Stimulated activated CD4-positive, alpha-beta T cell treated with anti-CD3 and anti-CD28 coated beads, Interleukin-12 subunit alpha, Interleukin-12 subunit beta, amount 100 ng/mL, for 24 hours (primary cell): Measurements from ENCODE around the gene HLA-B.
"Not testable (repeated sequence)": the region's sequence is repeated elsewhere in the genome, so short reads cannot be mapped to it uniquely, and the experiment has no call there.

ENCODE experiments used
- DNase-seq, 2 experiments: peaks; one replicate each; pipeline ENCODE4 v3.0.0-alpha.2; 2020; ENCODE audit warnings: low read depth in 2 of 2

Gene HLA-B

DNA sequence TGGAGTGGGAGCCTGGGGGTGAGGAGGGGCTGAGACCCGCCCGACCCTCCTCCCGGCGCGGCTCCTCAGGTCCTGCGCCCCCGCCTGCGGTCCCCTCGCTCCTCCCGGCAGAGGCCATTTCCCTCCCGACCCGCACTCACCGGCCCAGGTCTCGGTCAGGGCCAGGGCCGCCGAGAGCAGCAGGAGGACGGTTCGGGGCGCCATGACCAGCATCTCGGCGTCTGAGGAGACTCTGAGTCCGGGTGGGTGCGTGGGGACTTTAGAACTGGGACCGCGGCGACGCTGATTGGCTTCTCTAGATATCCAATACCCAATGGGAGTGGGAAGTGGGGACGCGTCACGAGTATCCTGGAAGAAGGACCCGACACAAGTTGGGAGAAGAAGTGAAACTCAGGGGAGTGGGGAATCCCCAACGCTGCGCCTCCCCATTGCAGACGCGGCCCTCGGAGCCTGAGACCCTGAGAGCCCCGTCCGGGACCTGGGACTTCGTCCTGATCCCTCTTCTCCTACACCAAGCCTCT, at the start of gene HLA-B:
TSS of gene HLA-B (minus strand) at position 234 of the 521 bp plus-strand sequence. CDS start at position 213, 21 bp downstream.
- peak; percentile 50 to 66 for DNase-seq

DNA sequence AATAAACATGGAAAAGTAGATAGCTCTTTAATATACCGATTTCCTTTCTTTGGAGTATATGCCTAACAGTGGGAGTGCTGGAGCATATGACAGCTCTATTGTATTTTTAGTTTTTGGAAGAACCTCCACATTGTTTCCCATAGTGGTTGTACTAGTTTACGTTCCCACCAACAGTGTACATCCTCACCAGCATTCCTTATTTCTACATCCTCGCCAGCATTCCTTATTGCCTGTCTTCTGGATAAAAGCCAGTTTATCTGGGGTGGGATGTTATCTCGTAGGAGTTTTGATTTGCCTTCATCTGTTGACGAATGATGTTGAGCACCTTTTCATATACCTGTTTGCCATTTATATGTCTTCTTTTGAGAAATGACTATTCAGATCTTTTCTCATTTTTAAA, 49.0 kb upstream of the HLA-B start:
- no peak for DNase-seq

DNA sequence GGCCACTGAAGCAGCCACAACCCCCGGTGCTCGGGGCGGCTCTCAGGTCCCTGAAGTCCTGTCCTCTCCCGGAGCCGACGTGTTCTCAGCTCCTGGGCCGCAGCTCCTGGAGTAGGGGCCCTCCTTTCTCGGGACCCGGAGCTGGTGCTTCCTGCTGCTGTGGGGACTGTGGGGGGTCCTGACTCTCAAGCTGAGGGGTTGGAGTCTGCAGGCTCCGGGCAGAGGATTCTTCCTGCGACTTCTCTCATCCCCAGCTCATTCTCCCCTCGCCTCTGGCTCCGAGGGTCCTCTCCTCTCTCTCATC, 47.0 kb upstream of the HLA-B start:
- DNase-seq = not testable (repeated sequence)

GRCh38 chr6:31403283-31404060, 46.5 kb upstream of the HLA-B start, which contains the start of gene MICA:
Gene MICA (plus strand): TSS chr6:31403595. CDS start chr6:31403633, 38 bp downstream.
- peak; percentile 51 to 79 for DNase-seq

DNA sequence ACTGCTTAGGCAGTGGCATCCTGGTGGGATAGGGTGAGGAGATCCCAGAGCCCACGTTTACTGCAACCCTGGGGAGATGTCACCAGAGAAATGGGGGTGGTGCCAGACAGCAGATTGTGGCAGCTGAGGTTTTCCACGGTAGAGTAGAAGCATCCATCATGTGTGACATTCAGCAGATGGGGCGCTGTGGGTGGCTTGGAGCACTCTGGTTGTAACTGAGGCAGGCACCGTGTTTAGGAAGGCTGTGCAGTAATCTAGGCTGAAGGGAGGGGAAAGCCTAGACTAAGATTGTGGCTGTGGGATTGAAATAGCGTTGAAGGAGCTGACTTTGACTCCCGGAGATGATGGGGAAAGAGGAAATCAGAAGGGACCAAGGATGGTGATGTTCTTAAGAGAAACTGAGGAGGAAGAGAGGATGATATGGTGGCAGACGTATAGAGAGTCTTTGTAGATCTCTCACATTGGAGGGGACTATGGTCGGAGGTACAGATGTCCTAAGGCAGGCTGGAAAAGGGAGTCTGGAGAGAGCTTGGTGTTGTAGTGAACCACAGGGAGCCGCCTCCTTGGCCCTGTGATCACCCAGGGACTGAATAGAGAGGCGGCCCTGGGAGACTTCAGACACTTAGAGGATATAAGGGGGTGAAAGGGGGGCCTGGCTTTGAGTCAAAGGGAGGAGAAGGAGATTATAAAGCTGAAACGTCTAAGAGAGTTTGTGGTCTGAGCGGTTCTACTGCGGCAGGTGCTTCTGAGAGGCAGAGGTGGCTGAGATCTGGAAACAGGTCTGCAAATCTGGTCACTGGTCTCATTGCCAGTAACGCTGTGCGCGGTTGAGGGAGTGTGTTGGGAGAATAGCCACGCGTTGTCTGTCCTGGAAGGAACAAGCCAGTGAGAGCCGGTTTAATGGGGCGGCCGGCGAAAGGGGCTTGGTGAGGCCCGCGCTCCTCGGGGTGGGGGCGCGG, 45.6 kb upstream of the HLA-B start:
- peak; percentile 7 to 13 for DNase-seq

GRCh38 chr6:31401403-31401802, 44.4 kb upstream of the HLA-B start:
- no peak for DNase-seq

DNA sequence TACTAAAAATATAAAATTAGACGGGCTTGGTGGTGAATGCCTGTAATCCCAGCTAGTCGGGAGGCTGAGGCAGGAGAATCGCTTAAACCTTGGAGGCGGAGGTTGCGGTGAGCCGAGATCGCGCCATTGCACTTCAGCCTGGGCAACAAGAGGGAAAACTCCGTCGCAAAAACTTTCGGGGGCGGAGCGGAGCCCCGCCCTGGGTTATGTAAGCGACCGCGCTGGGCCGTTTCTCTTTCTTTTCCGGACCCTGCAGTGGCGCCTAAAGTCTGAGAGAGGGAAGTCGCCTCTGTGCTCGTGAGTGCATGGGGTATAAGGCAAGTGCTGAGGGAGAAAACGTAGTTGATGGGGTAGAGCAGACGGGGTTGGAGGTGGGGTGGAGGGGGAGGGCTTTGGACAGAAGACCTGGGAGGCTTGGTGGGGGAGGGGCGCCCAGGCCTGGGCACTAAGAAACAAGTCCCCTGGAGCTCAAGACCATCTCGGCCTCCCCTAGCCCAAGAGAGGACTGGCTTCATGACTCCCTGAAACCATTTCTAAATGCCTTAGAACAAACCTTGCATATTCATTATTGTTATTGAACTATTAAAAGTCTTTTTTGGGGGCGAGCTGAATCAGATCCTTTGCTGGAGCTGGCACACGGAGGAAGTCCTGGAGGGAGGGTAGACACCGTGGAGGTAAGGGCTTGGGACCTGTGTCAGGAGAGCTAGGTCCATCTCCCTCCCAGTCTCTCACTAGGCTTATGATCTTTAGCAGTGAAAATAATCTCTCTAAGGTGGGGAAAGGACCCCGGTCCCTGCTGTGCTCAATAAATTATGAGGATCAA, 43.7 kb upstream of the HLA-B start:
- peak; percentile 40 to 66 for DNase-seq

DNA sequence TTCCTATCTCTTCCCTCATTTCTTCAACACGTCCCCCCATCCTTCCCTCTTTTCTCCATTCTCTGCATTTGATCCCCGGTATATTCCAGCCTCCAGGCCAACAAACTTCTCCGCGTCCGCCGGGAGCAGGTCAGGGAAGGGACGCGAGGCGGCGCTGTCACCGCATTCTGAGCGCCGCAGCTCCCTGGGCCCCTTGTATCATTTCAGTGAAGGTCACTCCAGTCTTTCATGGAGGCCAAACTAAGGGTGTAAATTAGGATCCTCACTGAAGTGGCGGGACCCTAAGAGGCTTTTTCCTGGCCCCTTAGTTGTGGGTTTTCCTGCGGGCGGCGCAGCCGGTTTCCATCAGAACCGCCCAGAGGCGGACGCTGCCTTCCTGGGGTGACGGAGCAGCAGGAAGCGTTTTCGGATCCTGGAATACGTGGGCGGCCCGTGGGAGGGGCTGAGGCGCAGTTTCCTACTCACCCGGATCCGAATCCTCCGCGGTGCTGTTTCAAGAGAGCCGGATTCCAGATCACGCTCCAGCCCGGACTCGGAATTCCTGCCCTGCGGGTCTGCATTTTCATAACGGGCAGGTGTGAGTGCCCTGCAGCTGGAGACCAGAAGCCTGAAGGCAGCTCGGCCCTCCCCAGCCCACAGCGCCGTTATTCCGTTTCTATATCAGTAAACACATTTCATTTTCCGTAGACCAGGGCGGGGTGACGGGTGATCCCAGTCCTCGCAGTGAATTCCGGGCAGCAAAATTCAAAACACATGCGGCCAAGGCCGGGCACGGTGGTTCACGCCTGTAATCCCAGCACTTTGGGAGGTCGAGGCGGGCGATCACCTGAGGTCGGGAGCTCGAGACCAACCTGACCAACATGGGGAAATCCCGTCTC, 42.8 kb upstream of the HLA-B start:
- peak; percentile 21 to 68 for DNase-seq

DNA sequence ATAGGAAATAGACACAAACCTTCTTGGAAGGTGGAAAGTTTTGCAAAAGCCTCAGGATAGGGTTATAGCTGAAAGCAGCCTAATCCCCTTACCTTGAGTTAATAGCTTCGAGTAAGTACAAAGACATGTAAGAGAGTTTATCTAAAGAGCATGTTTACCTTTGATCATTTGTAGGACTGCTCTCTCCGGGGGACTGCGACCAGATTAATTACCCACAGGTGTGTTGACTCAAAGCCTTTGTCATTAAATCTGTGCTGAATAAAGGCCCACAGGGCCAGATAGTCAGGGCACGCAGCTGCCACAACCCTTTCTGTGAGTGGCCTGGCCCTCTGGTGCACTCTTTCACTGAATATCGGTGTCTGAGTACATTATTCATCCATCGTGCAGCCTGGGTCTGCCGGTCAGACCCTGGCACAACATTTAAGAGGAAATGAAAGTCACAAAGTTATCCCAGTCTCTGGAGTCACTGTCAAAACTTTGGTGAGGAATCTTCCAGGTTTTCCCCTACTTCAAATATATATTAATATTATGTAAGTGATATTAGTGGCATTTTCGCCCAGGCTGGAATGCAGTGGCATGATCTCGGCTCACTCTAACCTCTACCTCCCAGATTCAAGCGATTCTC, 41.0 kb upstream of the HLA-B start:
- no peak for DNase-seq

DNA sequence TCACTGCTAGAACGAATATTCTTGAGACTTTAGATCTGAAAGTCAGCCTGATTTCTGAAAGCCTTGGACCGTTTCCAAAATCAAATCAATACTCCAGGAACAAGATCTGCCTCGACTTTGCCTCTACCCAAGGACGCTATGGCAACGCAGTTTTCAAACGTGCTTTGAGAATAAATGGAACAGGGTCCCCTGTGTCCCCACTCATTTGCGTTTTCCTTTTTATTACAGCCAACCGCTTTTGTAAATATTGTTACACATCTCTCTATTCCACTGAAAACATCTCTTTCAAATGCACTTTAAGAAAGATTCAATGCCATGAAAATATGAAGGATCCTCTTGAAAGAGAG, 40.1 kb upstream of the HLA-B start:
- not testable (repeated sequence) for DNase-seq

DNA sequence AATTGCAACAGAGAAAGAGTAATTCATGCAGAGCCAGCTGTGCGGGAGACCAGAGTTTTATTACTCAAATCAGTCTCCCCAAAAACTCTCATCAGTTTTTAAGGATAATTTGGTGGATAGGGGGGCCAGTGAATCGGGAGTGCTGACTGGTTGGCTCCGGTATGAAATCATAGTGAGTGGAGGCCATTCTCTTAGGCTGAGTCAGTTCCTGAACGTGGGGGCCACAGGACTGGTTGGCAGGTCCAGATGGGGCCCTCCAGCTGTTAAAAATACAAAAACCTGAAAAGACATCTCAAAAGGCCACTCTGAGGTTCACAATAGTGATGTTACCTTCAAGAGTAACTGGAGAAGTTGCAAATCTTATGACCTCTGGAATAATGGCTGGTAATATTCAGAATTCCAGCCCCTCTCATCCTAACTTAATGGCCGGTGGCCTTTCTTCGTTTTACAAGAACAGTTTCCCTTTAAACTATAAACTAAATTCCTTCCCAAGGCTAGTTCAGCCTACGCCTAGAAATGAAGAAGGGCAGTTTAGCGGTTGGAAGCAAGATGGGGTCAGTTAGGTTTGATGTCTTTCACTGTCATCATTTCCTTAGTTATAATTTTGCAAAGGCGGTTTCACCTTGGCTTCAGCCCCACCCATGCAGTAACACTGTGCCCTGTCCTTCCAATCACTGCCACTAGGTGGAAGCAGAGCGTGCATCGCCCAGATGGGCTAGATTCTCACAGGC, 39.6 kb upstream of the HLA-B start:
- DNase-seq = peak; percentile 74 to 92

DNA sequence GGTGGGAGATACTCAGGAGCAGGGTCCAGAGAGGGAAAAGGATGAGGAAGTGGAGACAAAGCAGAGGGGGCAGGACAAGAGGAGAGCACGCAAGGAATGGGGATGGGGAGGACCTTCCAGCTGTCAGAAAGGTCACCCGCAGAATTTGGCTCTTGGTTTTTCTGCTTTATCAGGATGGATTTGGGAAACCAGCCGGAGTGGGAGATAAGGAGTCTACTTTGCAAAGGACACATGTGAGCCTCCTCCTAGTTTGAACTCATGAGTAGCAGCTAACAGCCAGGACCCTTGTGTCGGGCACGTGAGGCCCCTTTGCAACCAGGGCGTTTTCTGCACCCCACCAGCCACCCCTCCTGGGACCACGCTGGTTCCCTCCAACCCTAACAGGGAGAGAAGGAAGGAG, 38.9 kb upstream of the HLA-B start:
- DNase-seq = no peak

GRCh38 chr6:31394381-31394780, 37.4 kb upstream of the HLA-B start:
- no peak for DNase-seq

DNA sequence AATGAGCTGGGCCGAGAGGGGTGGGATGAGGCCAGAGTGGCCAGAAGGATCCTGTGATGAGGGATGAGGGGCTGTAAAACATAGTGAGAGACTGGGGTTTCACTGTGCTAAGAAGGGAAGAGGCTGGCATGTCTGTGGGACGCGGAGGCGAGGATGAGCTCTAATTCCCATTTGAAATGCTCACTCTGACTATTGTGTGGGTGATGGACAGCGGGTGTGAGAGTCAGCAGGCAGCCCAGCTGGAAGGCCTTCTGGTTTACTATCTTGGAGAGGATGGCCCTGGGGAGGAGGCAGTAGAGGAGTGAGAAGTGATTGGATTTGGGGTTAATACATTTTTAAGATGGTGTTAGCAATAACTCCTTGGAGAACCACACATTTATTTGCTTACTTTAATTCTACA, 37.0 kb upstream of the HLA-B start:
- DNase-seq = no peak

DNA sequence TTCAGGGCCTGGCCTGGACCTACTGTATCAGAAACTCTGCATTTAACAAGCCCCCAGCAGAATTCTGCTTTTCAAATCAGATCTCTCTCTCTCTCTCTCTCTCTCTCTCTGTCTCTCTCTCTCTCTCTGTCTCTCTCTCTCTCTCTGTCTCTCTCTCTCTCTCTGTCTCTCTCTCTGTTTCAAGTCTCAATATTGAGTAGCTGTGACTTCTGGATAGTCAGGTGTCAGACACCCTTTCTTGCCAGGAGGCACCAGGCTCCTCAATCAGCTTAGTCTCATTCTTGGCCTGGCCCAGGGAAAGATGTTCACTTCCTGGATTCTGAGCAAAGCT, 32.8 kb upstream of the HLA-B start:
- DNase-seq = not testable (repeated sequence)

- DNase-seq = not testable (repeated sequence)
Observed at GRCh38 chr6:31388916-31389801, 32.2 kb upstream of the HLA-B start.

DNA sequence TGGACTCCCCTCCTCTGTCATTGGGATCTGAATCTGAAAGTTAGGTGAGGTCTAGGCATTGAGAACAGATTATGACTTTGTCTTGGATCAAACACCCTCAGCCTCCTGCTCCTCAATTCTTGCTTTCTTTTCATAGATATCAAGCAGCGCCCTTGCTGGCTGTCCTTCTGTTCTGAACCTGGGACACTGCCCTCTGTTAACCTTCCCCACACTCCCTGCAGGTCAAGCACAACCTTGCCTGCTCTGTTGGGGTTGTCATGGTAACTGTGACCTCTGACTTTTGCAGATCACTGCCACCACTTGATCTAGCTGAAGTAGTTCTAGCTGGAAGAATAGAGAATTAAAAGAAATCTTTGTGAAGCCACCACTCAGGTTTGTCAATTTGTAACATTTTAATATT, 30.0 kb upstream of the HLA-B start:
- DNase-seq = no peak

- no peak for DNase-seq
Observed at GRCh38 chr6:31386099-31386498, 29.1 kb upstream of the HLA-B start.

DNA sequence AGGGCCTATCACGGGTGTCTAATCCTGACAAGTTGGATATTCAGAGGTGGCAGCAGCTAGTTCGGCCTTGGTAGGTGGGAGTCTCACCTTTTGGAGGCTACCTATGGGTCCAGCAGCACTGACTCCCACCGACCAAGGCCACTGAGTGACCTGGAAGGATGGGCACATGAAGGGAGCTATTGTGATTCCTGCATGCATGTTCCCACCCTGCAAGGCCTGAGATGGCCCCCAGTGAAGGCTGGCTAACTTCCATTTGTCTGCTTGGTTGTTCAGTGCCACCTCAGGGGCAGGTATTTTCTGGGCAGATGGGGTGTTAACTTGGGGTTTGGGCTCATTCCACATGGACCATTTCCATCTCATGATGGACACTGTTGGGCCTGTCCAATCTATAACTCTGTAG, 28.1 kb upstream of the HLA-B start:
- DNase-seq = no peak
